HCT116 (cell line): Measurements from ENCODE around the gene CXXC5. TPM values are rescaled to one million over a fixed set of nuclear protein-coding genes. Genes with fewer than 3 reads are reported as not detected.

Experiments
- ATAC-seq: fragments of 200-7000 bp; cut with Tn5 transposase; 2 replicates; pipeline ENCODE4 v1.9.1; 2020; ENCODE audit warnings: mild to moderate bottlenecking, moderate library complexity
- BruUV-seq: library from RNA; stranded (reverse); fragments of 400-500 nt; replicated peaks from 2 replicates; lab custom pipeline; 2021; lab: Mats Ljungman, UMichigan
- CTCF ChIA-PET: fragments of 300-600 bp; sonication (Branson Sonifier 250); formaldehyde crosslinking; loops from one replicate; lab custom pipeline; 2021; ENCODE audit warnings: antibody characterized with exemption; lab: Charles Lee
- POLR2A ChIA-PET: fragments of 300-600, 350-600 bp; sonication (Branson Sonifier 250); formaldehyde crosslinking; loops from one replicate; lab custom pipeline; 2021; ENCODE audit warnings: antibody characterized with exemption; lab: Charles Lee
- RAD21 ChIA-PET, 2 experiments: fragments of 300-600 bp; sonication (Branson Sonifier 250); formaldehyde crosslinking; loops; one replicate each; lab custom pipeline; 2023; ENCODE audit warnings: low total read pairs in 2 of 2; ENCODE audit not compliant: uncharacterized antibody in 2 of 2, unreplicated experiment in 2 of 2, low non-redundant PET in 1 of 2; lab: Charles Lee
- DNase-seq: peaks from one replicate; pipeline ENCODE4 v3.0.0-alpha.2; 2010; ENCODE audit warnings: low read depth, low spot score
- H2AFZ ChIP-seq: fragments of 200-600 bp; shearing (Covaris generic), sonication (generic); 2 replicates; pipeline ENCODE4 v1.6.1; 2017; ENCODE audit warnings: low read depth, mixed run types, mixed read lengths, antibody characterized with exemption, low read length; ENCODE audit not compliant: poor library complexity, severe bottlenecking
- H3K27ac ChIP-seq: 2 replicates; pipeline ENCODE4 v1.5.1; 2012; ENCODE audit warnings: low read depth, low read length
- H3K27me3 ChIP-seq: fragments of 200-600 bp; sonication (generic); 2 replicates; pipeline ENCODE4 v1.6.1; 2016; ENCODE audit warnings: mixed run types, low read length, mixed read lengths; ENCODE audit not compliant: insufficient read depth
- H3K36me3 ChIP-seq, 2 experiments: fragments of 200-500 bp in 1 of 2; fragments of 200-600 bp in 1 of 2; sonication (Bioruptor generic) in 1 of 2; sonication (generic) in 1 of 2; 2 replicates each; pipeline versions ENCODE4 v1.5.1 to v1.6.1; 2014 to 2016; ENCODE audit warnings: low read length in 2 of 2, inconsistent platforms in 1 of 2, mixed read lengths in 1 of 2, mixed run types in 1 of 2; ENCODE audit not compliant: insufficient read depth in 2 of 2, control insufficient read depth in 1 of 2
- H3K4me1 ChIP-seq, 2 experiments: fragments of 200-600 bp in 1 of 2; sonication (generic) in 1 of 2; 2 replicates each; pipeline versions ENCODE4 v1.5.1 to v1.6.1; 2012 to 2017; ENCODE audit warnings: low read length in 2 of 2, inconsistent platforms in 1 of 2, mild to moderate bottlenecking in 1 of 2, mixed read lengths in 1 of 2, mixed run types in 1 of 2, moderate library complexity in 1 of 2; ENCODE audit not compliant: insufficient read depth in 2 of 2, control insufficient read depth in 1 of 2
- H3K4me2 ChIP-seq: fragments of 200-600 bp; sonication (generic); 2 replicates; pipeline ENCODE4 v1.6.1; 2017; ENCODE audit warnings: mixed run types, low read length, mixed read lengths
- H3K4me3 ChIP-seq, 2 experiments: fragments of 200-600 bp in 1 of 2; sonication (generic) in 1 of 2; replicated peaks in 1 of 2; 2 replicates each; pipeline ENCODE4 v1.5.1; 2011 to 2016; ENCODE audit warnings: low read length in 2 of 2, control low read depth in 1 of 2, low read depth in 1 of 2, mild to moderate bottlenecking in 1 of 2, mixed read lengths in 1 of 2, mixed run types in 1 of 2
- H3K79me2 ChIP-seq: fragments of 200-600 bp; sonication (generic); 2 replicates; pipeline ENCODE4 v1.6.1; 2017; ENCODE audit warnings: mild to moderate bottlenecking, mixed run types, low read length, moderate library complexity, mixed read lengths; ENCODE audit not compliant: insufficient read depth
- H3K9ac ChIP-seq: fragments of 200-600 bp; sonication (generic); 2 replicates; pipeline ENCODE4 v1.6.1; 2016; ENCODE audit warnings: low read length, mixed read lengths
- H3K9me2 ChIP-seq: fragments of 200-600 bp; sonication (generic), shearing (Covaris generic); 2 replicates; pipeline ENCODE4 v1.6.1; 2017; ENCODE audit warnings: mixed run types, mild to moderate bottlenecking, moderate library complexity; ENCODE audit not compliant: insufficient read depth
- H3K9me3 ChIP-seq, 2 experiments: fragments of 200-500 bp in 1 of 2; fragments of 200-600 bp in 1 of 2; sonication (Bioruptor generic) in 1 of 2; sonication (generic) in 1 of 2; 2 replicates each; pipeline ENCODE4 v1.6.1; 2014 to 2017; ENCODE audit warnings: low read length in 2 of 2, mixed read lengths in 2 of 2, inconsistent platforms in 1 of 2, low read depth in 1 of 2, mild to moderate bottlenecking in 1 of 2, mixed run types in 1 of 2, moderate library complexity in 1 of 2; ENCODE audit not compliant: control insufficient read depth in 1 of 2, insufficient read depth in 1 of 2
- H4K20me1 ChIP-seq: fragments of 200-600 bp; sonication (generic), shearing (Covaris generic); 2 replicates; pipeline ENCODE4 v1.6.1; 2017; ENCODE audit warnings: mixed run types, mild to moderate bottlenecking, moderate library complexity; ENCODE audit not compliant: insufficient read depth
- CBX3 ChIP-seq: IDR thresholded peaks from 2 replicates; pipeline ENCODE4 v1.6.1; 2012; ENCODE audit warnings: low read depth
- EZH2 ChIP-seq: fragments of 200-600 bp; sonication (generic); IDR thresholded peaks from 2 replicates; pipeline ENCODE4 v1.6.1; 2017; ENCODE audit warnings: antibody characterized with exemption, mixed run types
- EZH2phosphoT487 ChIP-seq: fragments of 200-600 bp; IDR thresholded peaks from 2 replicates; pipeline ENCODE4 v1.6.1; 2018; ENCODE audit warnings: antibody characterized with exemption, borderline replicate concordance
- FOSL1 ChIP-seq: IDR thresholded peaks from 2 replicates; pipeline ENCODE4 v1.6.1; 2012; ENCODE audit warnings: low read depth
- MAX ChIP-seq: IDR thresholded peaks from 2 replicates; pipeline ENCODE4 v1.6.1; 2012
- POLR2AphosphoS5 ChIP-seq: IDR thresholded peaks from 2 replicates; pipeline ENCODE4 v1.6.1; 2011; ENCODE audit warnings: mild to moderate bottlenecking, low read depth, low read length, moderate library complexity
- RAD21 ChIP-seq: IDR thresholded peaks from 2 replicates; pipeline ENCODE4 v1.6.1; 2012; ENCODE audit warnings: low read depth, mild to moderate bottlenecking
- YY1 ChIP-seq: IDR thresholded peaks from 2 replicates; pipeline ENCODE4 v1.6.1; 2011; ENCODE audit warnings: low read length, low read depth, moderate library complexity, mild to moderate bottlenecking; ENCODE audit not compliant: insufficient replicate concordance; ENCODE audit errors: extremely low read depth
- ZFX ChIP-seq: fragments of 450-650 bp; IDR thresholded peaks from 2 replicates; pipeline ENCODE4 v1.6.1; 2017
- ZNF274 ChIP-seq: fragments of 200-500 bp; sonication (Bioruptor generic); IDR thresholded peaks from 2 replicates; pipeline ENCODE4 v1.6.1; 2014; ENCODE audit warnings: mild to moderate bottlenecking, low read depth, low read length, inconsistent platforms
- intact Hi-C: fragments of 100-400 bp; cut with micrococcal nuclease; formaldehyde crosslinking; loops from 2 replicates; pipeline ENCODE4 v1.10.0; 2022
- total RNA-seq: library from RNA; stranded (reverse); gene quantifications from one replicate; pipeline ENCODE4 v1.2.1, GENCODE V29; 2021; ENCODE audit not compliant: unreplicated experiment
- TF ChIP-seq, protein P1 (sequence below): IDR thresholded peaks from 2 replicates; pipeline ENCODE4 v1.6.1; 2012

CXXC5 gene
- total RNA-seq, 1 experiment from 2014 or later, result 43.1 TPM

DNA sequence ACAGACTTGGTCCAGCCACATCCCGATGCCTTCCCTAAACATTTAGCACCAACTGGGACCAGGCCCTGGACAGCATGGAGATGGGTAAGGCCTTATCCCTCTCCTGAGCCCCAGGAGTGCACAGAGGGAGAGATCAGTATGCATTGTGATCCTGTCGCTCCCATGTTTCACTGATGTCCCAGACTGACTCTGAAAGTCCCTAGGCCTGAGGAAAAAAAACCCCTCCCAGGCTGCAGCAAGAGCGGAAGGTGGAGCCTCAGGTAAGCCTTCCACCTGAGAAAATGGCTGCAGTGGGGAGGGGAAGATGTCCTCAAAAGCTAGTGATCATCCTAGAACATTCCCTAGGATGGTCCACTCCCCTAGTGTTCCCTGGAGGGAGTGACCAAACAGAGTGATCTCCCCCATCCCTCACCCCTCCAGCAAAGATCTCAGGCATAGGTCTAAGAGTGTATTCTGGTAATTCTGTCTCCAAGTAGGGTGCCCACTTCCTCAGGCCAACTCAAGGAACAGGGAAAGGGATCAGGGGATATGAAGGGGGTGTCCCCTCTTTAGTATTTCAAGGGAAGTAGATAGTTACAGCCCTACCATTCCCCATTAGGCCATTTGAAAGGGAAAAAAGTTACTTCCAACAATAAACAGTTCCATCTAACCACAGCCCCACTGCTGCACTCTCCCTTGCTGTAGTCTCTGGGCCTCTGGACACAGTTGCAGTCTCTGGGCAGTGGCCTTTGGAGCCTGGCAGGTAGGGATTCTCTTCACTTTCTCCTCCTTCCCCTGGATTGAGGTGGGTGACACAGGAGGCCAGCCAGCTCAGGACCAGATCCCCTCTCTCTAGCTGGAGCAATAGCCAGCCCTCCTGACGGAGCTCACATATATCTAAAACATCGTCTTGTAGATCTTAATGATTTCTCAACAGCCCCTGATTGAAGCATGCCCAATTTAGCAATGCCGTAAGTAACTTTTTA, 6.8 kb upstream of the CXXC5 start:
- H3K4me3 ChIP-seq, result no peak overlapping the region
- no peaks in the 10 kb centered on the region for H3K79me2 ChIP-seq
- RAD21 ChIA-PET, result no interaction called here
- ATAC-seq (no peak), DNase-seq (no peak)
- H2AFZ ChIP-seq, result no peak overlapping the region
- CTCF ChIA-PET, result no interaction called here
- intact Hi-C loops, result no loop called here
- H3K27ac ChIP-seq, result no peak overlapping the region
- no TSS peak for BruUV-seq
- no peaks in the 10 kb centered on the region for H4K20me1 ChIP-seq
- no peaks in the 10 kb centered on the region for H3K9me3 ChIP-seq
- no peaks in the 10 kb centered on the region for H3K36me3 ChIP-seq
- no peaks in the 10 kb centered on the region for H3K27me3 ChIP-seq
- H3K4me2 ChIP-seq, result no peak overlapping the region
- no peaks in the 10 kb centered on the region for H3K9me2 ChIP-seq
- H3K4me1 ChIP-seq, result peaks cover 60 to 84% of the 10 kb centered on the region in 2 experiments
- no peak overlapping the region for H3K9ac ChIP-seq
- POLR2A ChIA-PET, result no interaction called here
- no peak for TF ChIP-seq CBX3
- no peak for TF ChIP-seq EZH2
- TF ChIP-seq RAD21, result no peak
- no peak for TF ChIP-seq POLR2AphosphoS5
- no peak for TF ChIP-seq EZH2phosphoT487
- no peak for TF ChIP-seq ZNF274
- no peak for TF ChIP-seq ZFX
- TF ChIP-seq MAX, result no peak
- TF ChIP-seq FOSL1, result no peak
- TF ChIP-seq YY1, result no peak
- TF ChIP-seq, protein P1, sequence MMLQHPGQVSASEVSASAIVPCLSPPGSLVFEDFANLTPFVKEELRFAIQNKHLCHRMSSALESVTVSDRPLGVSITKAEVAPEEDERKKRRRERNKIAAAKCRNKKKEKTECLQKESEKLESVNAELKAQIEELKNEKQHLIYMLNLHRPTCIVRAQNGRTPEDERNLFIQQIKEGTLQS, result no peak
